KOPT-K1 (cell line): ENCODE data around the gene ODAD2.
"Not testable (repeated sequence)": the region's sequence is repeated elsewhere in the genome, so short reads cannot be mapped to it uniquely, and the experiment has no call there.

ENCODE experiments used
- H3K27ac ChIP-seq: fragments of 200-600 bp; sonication (generic); 2 replicates; pipeline ENCODE4 v1.5.1; 2016; ENCODE audit warnings: antibody characterized with exemption, mild to moderate bottlenecking, low read depth, low read length; ENCODE audit not compliant: poor library complexity, severe bottlenecking
- H3K36me3 ChIP-seq: fragments of 200-600 bp; sonication (generic); 2 replicates; pipeline ENCODE4 v1.5.1; 2017; ENCODE audit warnings: antibody characterized with exemption, mild to moderate bottlenecking, low read length, moderate library complexity; ENCODE audit not compliant: insufficient read depth
- H3K9me3 ChIP-seq: fragments of 200-600 bp; sonication (generic); 2 replicates; pipeline ENCODE4 v1.5.1; 2017; ENCODE audit warnings: antibody characterized with exemption, low read length, mild to moderate bottlenecking; ENCODE audit not compliant: insufficient read depth, poor library complexity, severe bottlenecking

Gene ODAD2

GRCh38 chr10:27911011-27911410 is 87.9 kb downstream of the ODAD2 start:
- Histone ChIP-seq H3K9me3 (no peaks in the 10 kb centered on the region), H3K36me3 (no peaks in the 10 kb centered on the region), H3K27ac (no peak overlapping the region)

- no peaks in the 10 kb centered on the region for H3K9me3 ChIP-seq
- no peak overlapping the region for H3K27ac ChIP-seq
- H3K36me3 ChIP-seq, result no peaks in the 10 kb centered on the region
These were observed 90.6 kb downstream of the ODAD2 start for GRCh38 chr10:27908231-27908630.

GRCh38 chr10:27899485-27899884 is 99.4 kb downstream of the ODAD2 start:
- not testable (repeated sequence) for H3K9me3 ChIP-seq, H3K27ac ChIP-seq, H3K36me3 ChIP-seq

- Histone ChIP-seq H3K36me3 (no peaks in the 10 kb centered on the region), H3K9me3 (no peaks in the 10 kb centered on the region), H3K27ac (no peak overlapping the region)
These were observed 99.8 kb downstream of the ODAD2 start for GRCh38 chr10:27899058-27899457.

GRCh38 chr10:27893358-27893954 is 105.4 kb downstream of the ODAD2 start:
- Histone ChIP-seq H3K36me3 (no peaks in the 10 kb centered on the region), H3K27ac (no peak overlapping the region), H3K9me3 (no peaks in the 10 kb centered on the region)

GRCh38 chr10:27890971-27891370 is 107.9 kb downstream of the ODAD2 start:
- Histone ChIP-seq H3K36me3 (no peaks in the 10 kb centered on the region), H3K27ac (no peak overlapping the region), H3K9me3 (no peaks in the 10 kb centered on the region)

- Histone ChIP-seq H3K27ac (no peak overlapping the region), H3K36me3 (no peaks in the 10 kb centered on the region), H3K9me3 (no peaks in the 10 kb centered on the region)
These were observed 109.4 kb downstream of the ODAD2 start for GRCh38 chr10:27889518-27889917.

GRCh38 chr10:27884185-27884641 is 114.7 kb downstream of the ODAD2 start:
- no peak overlapping the region for H3K27ac ChIP-seq
- H3K9me3 ChIP-seq, result no peaks in the 10 kb centered on the region
- H3K36me3 ChIP-seq, result no peaks in the 10 kb centered on the region

- no peaks in the 10 kb centered on the region for H3K36me3 ChIP-seq
- no peaks in the 10 kb centered on the region for H3K9me3 ChIP-seq
- no peak overlapping the region for H3K27ac ChIP-seq
These were observed 120.6 kb downstream of the ODAD2 start for GRCh38 chr10:27878281-27878680.

- no peak overlapping the region for H3K27ac ChIP-seq
- no peaks in the 10 kb centered on the region for H3K36me3 ChIP-seq
- no peaks in the 10 kb centered on the region for H3K9me3 ChIP-seq
These were observed 133.7 kb downstream of the ODAD2 start for GRCh38 chr10:27865221-27865635.

- no peak overlapping the region for H3K27ac ChIP-seq
- no peaks in the 10 kb centered on the region for H3K9me3 ChIP-seq
- no peaks in the 10 kb centered on the region for H3K36me3 ChIP-seq
These were observed 137.1 kb downstream of the ODAD2 start for GRCh38 chr10:27861781-27862180.

GRCh38 chr10:27857616-27858015 is 141.3 kb downstream of the ODAD2 start:
- no peaks in the 10 kb centered on the region for H3K9me3 ChIP-seq
- no peak overlapping the region for H3K27ac ChIP-seq
- H3K36me3 ChIP-seq, result no peaks in the 10 kb centered on the region

- no peaks in the 10 kb centered on the region for H3K9me3 ChIP-seq
- H3K36me3 ChIP-seq, result no peaks in the 10 kb centered on the region
- H3K27ac ChIP-seq, result no peak overlapping the region
These were observed 154.7 kb downstream of the ODAD2 start for GRCh38 chr10:27844223-27844622.

GRCh38 chr10:27838901-27839300 is 160.0 kb downstream of the ODAD2 start:
- Histone ChIP-seq H3K27ac (no peak overlapping the region), H3K9me3 (no peaks in the 10 kb centered on the region), H3K36me3 (no peaks in the 10 kb centered on the region)

GRCh38 chr10:27838361-27838760 is 160.5 kb downstream of the ODAD2 start:
- no peaks in the 10 kb centered on the region for H3K9me3 ChIP-seq
- H3K36me3 ChIP-seq, result no peaks in the 10 kb centered on the region
- H3K27ac ChIP-seq, result no peak overlapping the region

- Histone ChIP-seq H3K9me3 (no peaks in the 10 kb centered on the region), H3K27ac (no peak overlapping the region), H3K36me3 (no peaks in the 10 kb centered on the region)
These were observed 164.4 kb downstream of the ODAD2 start for GRCh38 chr10:27834476-27834875.
